Measurements from ENCODE around the gene VPS9D1. TPM values are rescaled to one million over a fixed set of nuclear protein-coding genes. Genes with fewer than 3 reads are reported as not detected.

The VPS9D1 gene
- total and polyA plus RNA-seq, 10 of the 15 experiments (the other 5 are each of a cell fraction or from before 2014, with no cell fraction given), result 0.65 to 4.2 (median 1.1) TPM

DNA sequence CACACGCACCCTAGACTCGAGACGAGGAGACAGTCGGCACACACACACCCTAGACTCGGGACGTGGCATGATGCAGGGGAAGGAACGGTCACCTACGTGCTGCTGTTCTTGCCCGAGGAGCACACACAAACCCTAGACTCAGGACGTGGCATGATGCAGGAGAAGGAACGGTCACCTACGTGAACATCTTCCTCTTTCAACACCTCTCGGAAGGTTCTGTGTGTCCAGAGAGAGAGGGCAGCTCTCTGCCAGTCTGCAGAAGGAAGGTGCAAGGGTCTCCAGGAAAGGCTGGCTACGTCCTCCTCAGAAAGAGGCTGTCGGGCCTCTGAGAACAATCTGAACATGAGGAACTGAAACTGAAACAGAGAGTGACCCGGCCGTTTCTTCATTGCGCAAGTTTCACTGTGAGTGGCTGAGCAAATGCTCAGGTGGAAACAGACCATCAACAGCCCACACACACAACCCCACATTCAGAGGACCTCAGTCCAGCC is 44.1 kb upstream of the VPS9D1 start (continued):
- TF ChIP-seq, protein P1, sequence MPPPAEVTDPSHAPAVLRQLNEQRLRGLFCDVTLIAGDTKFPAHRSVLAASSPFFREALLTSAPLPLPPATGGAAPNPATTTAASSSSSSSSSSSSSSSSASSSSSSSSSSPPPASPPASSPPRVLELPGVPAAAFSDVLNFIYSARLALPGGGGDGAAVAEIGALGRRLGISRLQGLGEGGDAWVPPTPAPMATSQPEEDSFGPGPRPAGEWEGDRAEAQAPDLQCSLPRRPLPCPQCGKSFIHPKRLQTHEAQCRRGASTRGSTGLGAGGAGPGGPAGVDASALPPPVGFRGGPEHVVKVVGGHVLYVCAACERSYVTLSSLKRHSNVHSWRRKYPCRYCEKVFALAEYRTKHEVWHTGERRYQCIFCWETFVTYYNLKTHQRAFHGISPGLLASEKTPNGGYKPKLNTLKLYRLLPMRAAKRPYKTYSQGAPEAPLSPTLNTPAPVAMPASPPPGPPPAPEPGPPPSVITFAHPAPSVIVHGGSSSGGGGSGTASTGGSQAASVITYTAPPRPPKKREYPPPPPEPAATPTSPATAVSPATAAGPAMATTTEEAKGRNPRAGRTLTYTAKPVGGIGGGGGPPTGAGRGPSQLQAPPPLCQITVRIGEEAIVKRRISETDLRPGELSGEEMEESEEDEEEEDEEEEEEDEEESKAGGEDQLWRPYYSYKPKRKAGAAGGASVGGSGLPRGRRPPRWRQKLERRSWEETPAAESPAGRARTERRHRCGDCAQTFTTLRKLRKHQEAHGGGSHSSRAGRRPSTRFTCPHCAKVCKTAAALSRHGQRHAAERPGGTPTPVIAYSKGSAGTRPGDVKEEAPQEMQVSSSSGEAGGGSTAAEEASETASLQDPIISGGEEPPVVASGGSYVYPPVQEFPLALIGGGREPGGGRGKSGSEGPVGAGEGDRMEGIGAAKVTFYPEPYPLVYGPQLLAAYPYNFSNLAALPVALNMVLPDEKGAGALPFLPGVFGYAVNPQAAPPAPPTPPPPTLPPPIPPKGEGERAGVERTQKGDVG (CRISPR knock-in tag; IDR thresholded peaks at IDR 0.05), result no peak
- TF ChIP-seq KAT2A (conservative IDR thresholded peaks at IDR 0.05; ENCODE audit: control insufficient read depth, low read depth, low read length), result no peak
- no peak for TF ChIP-seq KLF5 (IDR thresholded peaks at IDR 0.05; ENCODE audit: partially characterized antibody)
- TF ChIP-seq PAX5 (IDR thresholded peaks at IDR 0.05; ENCODE audit: borderline replicate concordance, low read depth, low read length), result peak; percentile 76; the same call in 1 of the 2 replicates
- peak; percentile 65 for TF ChIP-seq RUNX3 (IDR thresholded peaks at IDR 0.05; ENCODE audit: low read length)
- TF ChIP-seq BHLHE40 (IDR thresholded peaks at IDR 0.05; ENCODE audit: borderline replicate concordance in 1 of 2, low read depth in 2 of 2, low read length in 1 of 2), result peak; percentile 59 to 61; a peak in 2 of 4 replicates
- no peak for TF ChIP-seq EZH2 (IDR thresholded peaks at IDR 0.05; ENCODE audit: borderline replicate concordance, control insufficient read depth, low read depth, low read length)
- no peak for TF ChIP-seq MEF2B (IDR thresholded peaks at IDR 0.05; ENCODE audit: partially characterized antibody, poor library complexity, severe bottlenecking)
- no peak for TF ChIP-seq RELA (IDR thresholded peaks at IDR 0.05; ENCODE audit: borderline replicate concordance, partially characterized antibody)
- TF ChIP-seq, protein P2, sequence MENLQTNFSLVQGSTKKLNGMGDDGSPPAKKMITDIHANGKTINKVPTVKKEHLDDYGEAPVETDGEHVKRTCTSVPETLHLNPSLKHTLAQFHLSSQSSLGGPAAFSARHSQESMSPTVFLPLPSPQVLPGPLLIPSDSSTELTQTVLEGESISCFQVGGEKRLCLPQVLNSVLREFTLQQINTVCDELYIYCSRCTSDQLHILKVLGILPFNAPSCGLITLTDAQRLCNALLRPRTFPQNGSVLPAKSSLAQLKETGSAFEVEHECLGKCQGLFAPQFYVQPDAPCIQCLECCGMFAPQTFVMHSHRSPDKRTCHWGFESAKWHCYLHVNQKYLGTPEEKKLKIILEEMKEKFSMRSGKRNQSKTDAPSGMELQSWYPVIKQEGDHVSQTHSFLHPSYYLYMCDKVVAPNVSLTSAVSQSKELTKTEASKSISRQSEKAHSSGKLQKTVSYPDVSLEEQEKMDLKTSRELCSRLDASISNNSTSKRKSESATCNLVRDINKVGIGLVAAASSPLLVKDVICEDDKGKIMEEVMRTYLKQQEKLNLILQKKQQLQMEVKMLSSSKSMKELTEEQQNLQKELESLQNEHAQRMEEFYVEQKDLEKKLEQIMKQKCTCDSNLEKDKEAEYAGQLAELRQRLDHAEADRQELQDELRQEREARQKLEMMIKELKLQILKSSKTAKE (IDR thresholded peaks at IDR 0.05; ENCODE audit: low read depth, poor library complexity, severe bottlenecking), result peak; percentile 77
- no peak for TF ChIP-seq POLR2AphosphoS2 (IDR thresholded peaks at IDR 0.05; ENCODE audit: low read depth, low read length)
- TF ChIP-seq, protein P3, sequence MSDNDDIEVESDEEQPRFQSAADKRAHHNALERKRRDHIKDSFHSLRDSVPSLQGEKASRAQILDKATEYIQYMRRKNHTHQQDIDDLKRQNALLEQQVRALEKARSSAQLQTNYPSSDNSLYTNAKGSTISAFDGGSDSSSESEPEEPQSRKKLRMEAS (IDR thresholded peaks at IDR 0.05; ENCODE audit: low read depth, low read length), result no peak
- no peak for TF ChIP-seq CBX3 (IDR thresholded peaks at IDR 0.05; ENCODE audit: borderline replicate concordance, low read depth)
- TF ChIP-seq IKZF1 (conservative IDR thresholded peaks at IDR 0.05), result peak; percentile 91
- peak; percentile 87; the same call in 1 of the 2 replicates for TF ChIP-seq MTA3 (IDR thresholded peaks at IDR 0.05; ENCODE audit: borderline replicate concordance, low read length)
- TF ChIP-seq BACH1 (IDR thresholded peaks at IDR 0.05; ENCODE audit: borderline replicate concordance), result peak; percentile 91; the same call in 1 of the 2 replicates
- TF ChIP-seq ZNF384 (IDR thresholded peaks at IDR 0.05; ENCODE audit: borderline replicate concordance, low read depth, low read length), result no peak
- TF ChIP-seq SMC3 (IDR thresholded peaks at IDR 0.05; ENCODE audit: borderline replicate concordance, low read length), result no peak
- TF ChIP-seq POLR2AphosphoS5 (IDR thresholded peaks at IDR 0.05; ENCODE audit: low read length), result peak; percentile 47; the same call in 1 of the 2 replicates
- peak; percentile 59; the same call in 1 of the 2 replicates for TF ChIP-seq YY1 (IDR thresholded peaks at IDR 0.05; ENCODE audit: low read depth, low read length)
- TF ChIP-seq CBFB (IDR thresholded peaks at IDR 0.05; ENCODE audit: low read depth), result 0 out of 2 replicates have a peak, but pooled peaks have one; percentile 40
- TF ChIP-seq CHD2 (IDR thresholded peaks at IDR 0.05; ENCODE audit: borderline replicate concordance, low read depth, low read length), result 0 out of 2 replicates have a peak, but pooled peaks have one; percentile 66
- no peak for TF ChIP-seq NRF1 (conservative IDR thresholded peaks at IDR 0.05; ENCODE audit: low read depth, low read length)

All from GM12878 (cell line).